HG02571 (cell line): ENCODE results near the gene BBS4.
"Not testable (repeated sequence)": the region's sequence is repeated elsewhere in the genome, so short reads cannot be mapped to it uniquely, and the experiment has no call there.

Source experiments
- ATAC-seq: cut with Tn5 transposase; IDR thresholded peaks from one replicate; pipeline ENCODE4 v1.9.1; 2021; ENCODE audit warnings: mild to moderate bottlenecking, moderate library complexity; ENCODE audit not compliant: unreplicated experiment

Gene BBS4

GRCh38 chr15:72698938-72699337 is 12.9 kb downstream of the BBS4 start:
- no peak for ATAC-seq

DNA sequence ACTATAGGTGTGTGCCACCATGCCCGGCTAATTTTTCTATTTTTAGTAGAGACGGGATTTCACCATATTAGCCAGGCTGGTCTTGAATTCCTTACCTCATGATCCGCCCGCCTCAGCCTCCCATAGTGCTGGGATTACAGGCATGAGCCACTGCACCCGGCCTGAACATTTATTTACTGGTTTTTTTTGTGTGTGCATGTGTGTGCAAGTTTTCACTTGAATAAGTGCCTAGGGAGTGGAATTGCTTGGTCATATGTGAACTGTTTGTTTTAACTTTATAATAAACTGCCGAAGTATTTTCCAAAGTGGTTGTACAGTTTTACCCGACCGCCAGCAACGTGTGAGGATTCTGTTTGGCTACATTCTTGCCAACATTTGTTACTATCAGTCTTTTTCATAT is 14.1 kb downstream of the BBS4 start:
- no peak for ATAC-seq

- ATAC-seq = no peak
Observed at GRCh38 chr15:72706266-72706665, 20.3 kb downstream of the BBS4 start.

- not testable (repeated sequence) for ATAC-seq
Observed at GRCh38 chr15:72708551-72709303, 22.7 kb downstream of the BBS4 start.

GRCh38 chr15:72722071-72722696 is 36.2 kb downstream of the BBS4 start:
- ATAC-seq = no peak

GRCh38 chr15:72724028-72724427 is 38.0 kb downstream of the BBS4 start:
- ATAC-seq = no peak

DNA sequence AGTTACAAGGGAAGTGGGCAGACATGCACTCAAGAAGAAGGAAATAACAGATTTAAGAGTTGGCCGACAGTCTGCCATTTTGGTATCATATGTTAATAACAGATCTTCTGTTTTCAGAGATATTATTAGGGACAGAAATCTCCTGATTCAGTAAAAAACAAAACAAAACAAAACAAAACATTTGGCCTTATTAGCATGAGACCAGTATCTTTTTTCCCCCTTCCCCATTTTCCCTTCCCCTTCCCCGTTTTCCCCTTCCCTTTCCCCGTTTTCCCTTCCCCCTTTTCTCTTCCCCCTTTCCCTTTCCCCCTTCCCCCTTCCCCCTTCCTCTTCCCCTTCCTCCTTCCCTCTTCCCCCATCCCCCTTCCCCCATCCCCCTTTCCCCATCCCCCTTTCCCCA is 39.4 kb downstream of the BBS4 start:
- ATAC-seq = no peak

- ATAC-seq = not testable (repeated sequence)
Observed at GRCh38 chr15:72725851-72726250, 39.8 kb downstream of the BBS4 start.

GRCh38 chr15:72727154-72727553 is 41.1 kb downstream of the BBS4 start:
- no peak for ATAC-seq

DNA sequence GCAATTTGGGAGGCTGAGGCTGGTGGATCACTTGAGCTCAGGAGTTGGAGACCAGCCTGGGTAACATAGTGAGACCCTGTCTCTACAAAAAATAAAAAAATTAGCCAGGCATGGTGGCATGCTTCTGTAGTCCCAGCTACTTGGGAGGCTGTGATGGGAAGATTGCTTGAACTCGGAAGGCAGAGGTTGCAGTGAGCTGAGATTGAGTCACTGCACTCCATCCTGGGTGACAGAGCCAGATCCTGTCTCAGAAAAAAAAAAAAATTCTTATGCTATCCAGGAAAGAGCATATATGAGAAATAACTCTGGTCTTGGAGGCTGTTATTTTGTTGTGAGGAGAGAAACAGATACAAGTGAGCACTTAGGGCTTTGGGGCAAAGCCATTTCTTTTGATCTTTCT is 42.2 kb downstream of the BBS4 start:
- ATAC-seq = not testable (repeated sequence)

- ATAC-seq = no peak
Observed at GRCh38 chr15:72728821-72729220, 42.8 kb downstream of the BBS4 start.

GRCh38 chr15:72732086-72732485 is 46.1 kb downstream of the BBS4 start:
- ATAC-seq = no peak

GRCh38 chr15:72732516-72732915 is 46.5 kb downstream of the BBS4 start:
- ATAC-seq = no peak

GRCh38 chr15:72733941-72734738 is 48.1 kb downstream of the BBS4 start:
- no peak for ATAC-seq

- ATAC-seq = no peak
Observed at GRCh38 chr15:72735111-72735510, 49.1 kb downstream of the BBS4 start.

- ATAC-seq = no peak
Observed at GRCh38 chr15:72737061-72737460, 51.1 kb downstream of the BBS4 start.

DNA sequence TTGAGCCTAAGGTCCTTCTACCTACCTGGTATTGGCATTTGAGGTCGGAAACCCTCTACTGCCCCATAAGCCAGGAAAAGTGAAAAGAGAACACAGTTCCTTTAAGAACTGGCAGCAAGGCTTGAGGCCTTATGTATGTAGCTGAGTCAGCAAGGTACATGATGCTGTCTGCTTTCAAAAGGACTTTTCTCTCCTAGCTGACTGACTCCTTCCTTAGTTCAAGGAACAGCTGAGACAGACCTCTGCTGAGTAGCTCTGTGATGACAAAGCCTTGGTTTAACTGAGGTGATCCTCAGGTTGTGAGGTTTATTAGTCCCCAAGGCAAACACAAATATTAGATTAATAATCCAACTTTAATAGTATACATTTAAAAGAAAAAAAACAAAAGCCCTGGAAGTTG is 51.7 kb downstream of the BBS4 start:
- ATAC-seq = no peak

DNA sequence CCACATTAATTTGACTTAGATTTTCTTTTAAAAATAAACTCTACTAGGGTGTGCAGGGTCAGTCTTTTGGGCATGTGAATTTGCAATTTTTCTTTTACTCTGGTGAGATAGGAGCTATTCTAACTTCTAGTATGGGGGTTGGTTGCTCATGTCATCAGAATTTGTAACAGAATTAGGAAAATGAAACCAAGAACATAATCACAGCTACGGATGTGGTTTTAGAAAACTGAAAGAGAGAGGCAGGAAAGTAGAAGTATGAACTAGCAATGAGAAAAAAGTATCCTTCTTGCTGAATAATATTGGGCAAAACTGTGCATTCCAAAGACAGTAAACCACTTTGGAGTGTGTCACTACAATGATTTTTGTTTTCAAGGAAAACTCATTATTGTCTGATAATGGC is 54.2 kb downstream of the BBS4 start:
- ATAC-seq = no peak

GRCh38 chr15:72749700-72750099 is 63.7 kb downstream of the BBS4 start:
- no peak for ATAC-seq

- no peak for ATAC-seq
Observed at GRCh38 chr15:72751751-72752455, 65.9 kb downstream of the BBS4 start.

DNA sequence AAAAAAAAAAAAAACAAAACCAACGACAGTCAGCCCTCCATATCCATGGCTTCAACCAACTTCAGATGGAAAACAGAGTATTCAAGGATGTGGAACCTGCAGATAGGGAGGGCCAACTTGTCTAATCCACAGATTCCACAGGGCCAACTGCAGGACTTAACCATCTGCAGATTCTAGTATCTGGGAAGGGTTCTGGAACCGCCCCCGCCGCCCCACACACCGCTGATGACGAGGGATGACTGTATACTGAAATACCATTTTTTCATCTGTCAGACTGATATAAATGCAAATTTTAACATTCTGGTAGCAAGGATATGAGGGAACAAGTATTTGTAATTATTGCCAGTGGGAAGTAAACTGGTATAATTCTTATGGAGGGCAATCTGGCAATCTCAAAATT is 68.1 kb downstream of the BBS4 start:
- ATAC-seq = no peak
